PFSK-1 (cell line): ENCODE data around the gene VPS35L.

Experiments
- POLR2AphosphoS5 ChIP-seq: IDR thresholded peaks from 2 replicates; pipeline ENCODE4 v1.6.1; 2012; ENCODE audit warnings: low read depth, mild to moderate bottlenecking, control low read depth, low read length, moderate library complexity
- SIN3A ChIP-seq: IDR thresholded peaks from 2 replicates; pipeline ENCODE4 v1.6.1; 2012; ENCODE audit warnings: mild to moderate bottlenecking, low read length, moderate library complexity, borderline replicate concordance; ENCODE audit not compliant: insufficient read depth
- TAF1 ChIP-seq: IDR thresholded peaks from 2 replicates; pipeline ENCODE4 v1.6.1; 2012; ENCODE audit warnings: low read length, control low read depth, borderline replicate concordance; ENCODE audit not compliant: insufficient read depth
- TF ChIP-seq, protein P1 (sequence below), 2 experiments: IDR thresholded peaks; 2 replicates each; pipeline versions ENCODE4 v1.6.1 to v1.8.0; 2011 to 2012; ENCODE audit warnings: low read depth in 2 of 2, low read length in 2 of 2, control low read depth in 1 of 2, inconsistent platforms in 1 of 2, mild to moderate bottlenecking in 1 of 2, moderate library complexity in 1 of 2; ENCODE audit not compliant: insufficient read depth in 1 of 2

GRCh38 chr16:19573997-19574396 is 18.5 kb downstream of the VPS35L start:
- TF ChIP-seq, protein P1, sequence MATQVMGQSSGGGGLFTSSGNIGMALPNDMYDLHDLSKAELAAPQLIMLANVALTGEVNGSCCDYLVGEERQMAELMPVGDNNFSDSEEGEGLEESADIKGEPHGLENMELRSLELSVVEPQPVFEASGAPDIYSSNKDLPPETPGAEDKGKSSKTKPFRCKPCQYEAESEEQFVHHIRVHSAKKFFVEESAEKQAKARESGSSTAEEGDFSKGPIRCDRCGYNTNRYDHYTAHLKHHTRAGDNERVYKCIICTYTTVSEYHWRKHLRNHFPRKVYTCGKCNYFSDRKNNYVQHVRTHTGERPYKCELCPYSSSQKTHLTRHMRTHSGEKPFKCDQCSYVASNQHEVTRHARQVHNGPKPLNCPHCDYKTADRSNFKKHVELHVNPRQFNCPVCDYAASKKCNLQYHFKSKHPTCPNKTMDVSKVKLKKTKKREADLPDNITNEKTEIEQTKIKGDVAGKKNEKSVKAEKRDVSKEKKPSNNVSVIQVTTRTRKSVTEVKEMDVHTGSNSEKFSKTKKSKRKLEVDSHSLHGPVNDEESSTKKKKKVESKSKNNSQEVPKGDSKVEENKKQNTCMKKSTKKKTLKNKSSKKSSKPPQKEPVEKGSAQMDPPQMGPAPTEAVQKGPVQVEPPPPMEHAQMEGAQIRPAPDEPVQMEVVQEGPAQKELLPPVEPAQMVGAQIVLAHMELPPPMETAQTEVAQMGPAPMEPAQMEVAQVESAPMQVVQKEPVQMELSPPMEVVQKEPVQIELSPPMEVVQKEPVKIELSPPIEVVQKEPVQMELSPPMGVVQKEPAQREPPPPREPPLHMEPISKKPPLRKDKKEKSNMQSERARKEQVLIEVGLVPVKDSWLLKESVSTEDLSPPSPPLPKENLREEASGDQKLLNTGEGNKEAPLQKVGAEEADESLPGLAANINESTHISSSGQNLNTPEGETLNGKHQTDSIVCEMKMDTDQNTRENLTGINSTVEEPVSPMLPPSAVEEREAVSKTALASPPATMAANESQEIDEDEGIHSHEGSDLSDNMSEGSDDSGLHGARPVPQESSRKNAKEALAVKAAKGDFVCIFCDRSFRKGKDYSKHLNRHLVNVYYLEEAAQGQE (IDR thresholded peaks at IDR 0.05; ENCODE audit: insufficient read depth in 1 of 2, low read depth in 2 of 2, low read length in 2 of 2): no peak
- TF ChIP-seq POLR2AphosphoS5 (no peak), TAF1 (no peak), SIN3A (no peak)
